IPS-20b (cell line): ENCODE measurements around the gene DIO1.

ENCODE experiments used
- H3K27ac ChIP-seq: one replicate; pipeline ENCODE4 v1.5.1; 2013; ENCODE audit warnings: low read length
- H3K27me3 ChIP-seq: 2 replicates; pipeline ENCODE4 v1.6.1; 2013; ENCODE audit warnings: mild to moderate bottlenecking, low read length, inconsistent platforms; ENCODE audit not compliant: insufficient read depth
- H3K36me3 ChIP-seq: 2 replicates; pipeline ENCODE4 v1.6.1; 2013; ENCODE audit warnings: low read depth, mild to moderate bottlenecking, inconsistent platforms, low read length, moderate library complexity; ENCODE audit not compliant: insufficient read depth
- H3K4me1 ChIP-seq: 2 replicates; pipeline ENCODE4 v1.6.1; 2013; ENCODE audit warnings: mild to moderate bottlenecking, control low read depth, inconsistent platforms, low read length, moderate library complexity; ENCODE audit not compliant: insufficient read depth
- H3K4me3 ChIP-seq: 2 replicates; pipeline ENCODE4 v1.5.1; 2013; ENCODE audit warnings: mild to moderate bottlenecking, low read length, inconsistent platforms
- H3K9ac ChIP-seq: 2 replicates; pipeline ENCODE4 v1.6.1; 2013; ENCODE audit warnings: low read depth, mild to moderate bottlenecking, inconsistent platforms, low read length, moderate library complexity
- H3K9me3 ChIP-seq: 2 replicates; pipeline ENCODE4 v1.6.1; 2013; ENCODE audit warnings: mild to moderate bottlenecking, low read depth, low read length, inconsistent platforms; ENCODE audit not compliant: insufficient read depth

DIO1 gene

GRCh38 chr1:53956308-53957168 is 62.6 kb downstream of the DIO1 start:
- Histone ChIP-seq H3K9ac (0 out of 2 replicates have a peak overlapping the region, but pooled peaks have one; percentile 11), H3K4me3 (no peak overlapping the region), H3K4me1 (peaks cover 19% of the 10 kb centered on the region; the same call in 1 of the 2 replicates), H3K36me3 (peaks cover 72% of the 10 kb centered on the region), H3K27ac (no peak overlapping the region), H3K27me3 (no peaks in the 10 kb centered on the region), H3K9me3 (no peaks in the 10 kb centered on the region)

GRCh38 chr1:53957194-53957818 is 63.3 kb downstream of the DIO1 start:
- Histone ChIP-seq H3K27me3 (no peaks in the 10 kb centered on the region), H3K4me1 (peaks cover 19% of the 10 kb centered on the region; the same call in 1 of the 2 replicates), H3K9ac (0 out of 2 replicates have a peak overlapping the region, but pooled peaks have one; percentile 11), H3K27ac (no peak overlapping the region), H3K9me3 (no peaks in the 10 kb centered on the region), H3K4me3 (no peak overlapping the region), H3K36me3 (peaks cover 74% of the 10 kb centered on the region)

GRCh38 chr1:53959664-53960250 is 65.8 kb downstream of the DIO1 start:
- H3K4me1 ChIP-seq, result peaks cover 24% of the 10 kb centered on the region
- peaks cover 77% of the 10 kb centered on the region for H3K36me3 ChIP-seq
- H3K9me3 ChIP-seq, result no peaks in the 10 kb centered on the region
- no peak overlapping the region for H3K4me3 ChIP-seq
- no peaks in the 10 kb centered on the region for H3K27me3 ChIP-seq
- no peak overlapping the region for H3K9ac ChIP-seq
- no peak overlapping the region for H3K27ac ChIP-seq
